Gastrocnemius medialis (tissue), 4 donors: ENCODE measurements around the gene LCN2. TPM values are rescaled to one million over a fixed set of nuclear protein-coding genes. Genes with fewer than 3 reads are reported as not detected.

Source experiments
- ATAC-seq, 2 donors: fragments of 150-250 bp; one replicate each; pipeline ENCODE4 v1.9.1; 2016
- DNase-seq, 2 donors: peaks; one replicate each; pipeline ENCODE4 v3.0.0-alpha.2; 2019
- H3K27ac ChIP-seq, 4 donors: fragments of 200-600 bp; sonication (generic); 1 replicate in 1 of 4; 2 replicates in 3 of 4; pipeline ENCODE4 v1.5.1; 2016 to 2018; ENCODE audit warnings: mild to moderate bottlenecking in 2 of 4, moderate library complexity in 1 of 4
- H3K27me3 ChIP-seq, 3 donors: fragments of 200-600 bp; sonication (generic) in 2 of 3; 1 replicate in 1 of 3; 2 replicates in 2 of 3; pipeline versions ENCODE4 v1.5.1 to v1.6.0; 2016 to 2019; ENCODE audit warnings: mild to moderate bottlenecking in 1 of 3, moderate library complexity in 1 of 3
- H3K36me3 ChIP-seq, 2 donors: fragments of 200-600 bp; sonication (generic) in 1 of 2; one replicate each; pipeline ENCODE4 v1.5.1; 2017 to 2018
- H3K4me1 ChIP-seq, 2 donors: fragments of 200-600 bp; sonication (generic) in 1 of 2; one replicate each; pipeline ENCODE4 v1.5.1; 2016 to 2017; ENCODE audit warnings: mild to moderate bottlenecking in 2 of 2
- H3K4me3 ChIP-seq, 4 donors: fragments of 200-600 bp; sonication (generic) in 3 of 4; 1 replicate in 1 of 4; 2 replicates in 3 of 4; pipeline ENCODE4 v1.5.1; 2016 to 2019; ENCODE audit warnings: mild to moderate bottlenecking in 2 of 4
- H3K9me3 ChIP-seq, 3 donors: fragments of 200-600 bp; sonication (generic) in 2 of 3; 1 replicate in 1 of 3; 2 replicates in 2 of 3; pipeline ENCODE4 v1.5.1; 2016 to 2019
- POLR2A ChIP-seq, 2 donors: fragments of 450-650 bp; IDR thresholded peaks; one replicate each; pipeline ENCODE4 v1.6.1; 2017; ENCODE audit warnings: antibody characterized with exemption in 2 of 2, mild to moderate bottlenecking in 2 of 2, moderate library complexity in 2 of 2
- in situ Hi-C, 4 donors: fragments of 200-750 bp; cut with MboI; loops; one replicate each; pipeline versions ENCODE4 v1.15.0 to v1.8.0; 2017; ENCODE audit warnings: low sequenced_read_pairs in 4 of 4
- intact Hi-C: fragments of 100-400 bp; cut with DNase I; formaldehyde crosslinking; loops from one replicate; pipeline ENCODE4 v1.15.1; 2023; ENCODE audit warnings: low total_unique reads
- total RNA-seq, 4 donors: library from RNA; depleted of rRNA; stranded (reverse); fragments of >200 nt; gene quantifications; one replicate each; pipeline versions ENCODE4 v1.1.0 to v1.2.3, GENCODE V29; 2016
- TF ChIP-seq, protein P1 (sequence below), 5 experiments: fragments of 450-650 bp in 3 of 5; fragments of 200-600 bp in 2 of 5; sonication (generic) in 2 of 5; IDR thresholded peaks in 4 of 5; conservative IDR thresholded peaks in 1 of 5; 1 replicate in 4 of 5; 2 replicates in 1 of 5; pipeline ENCODE4 v1.5.1; 2016 to 2019; ENCODE audit warnings: antibody characterized with exemption in 5 of 5, mild to moderate bottlenecking in 3 of 5, moderate library complexity in 3 of 5

Gene LCN2
- total RNA-seq, 4 donors from 2014 or later = 1.00 TPM; not detected in 3

DNA sequence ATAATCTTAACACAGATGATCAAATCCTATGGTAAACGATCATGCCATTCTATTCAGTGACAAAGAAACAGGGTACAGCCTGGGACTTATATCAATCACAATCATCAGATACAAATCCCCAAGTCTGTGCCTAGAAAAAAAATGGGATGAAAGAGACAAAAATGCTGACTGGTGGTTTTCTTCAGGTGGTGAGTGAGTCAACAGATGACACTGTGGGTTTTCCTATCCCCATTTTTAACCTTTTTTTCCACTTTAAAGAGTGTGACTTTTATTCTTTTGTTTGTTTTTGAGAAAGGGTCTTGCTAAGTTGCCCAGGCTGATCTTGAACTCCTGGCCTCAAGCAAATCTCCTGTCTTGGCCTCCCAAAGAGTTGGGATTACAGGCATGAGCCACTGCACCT, 39.0 kb downstream of the LCN2 start:
- Histone ChIP-seq H3K27ac (no peak overlapping the region), H3K4me1 (peaks cover 10 to 11% of the 10 kb centered on the region in 2 donors), H3K36me3 (peaks cover 0 to 62% of the 10 kb centered on the region in 2 donors), H3K9me3 (no peaks in the 10 kb centered on the region), H3K27me3 (no peaks in the 10 kb centered on the region), H3K4me3 (no peak overlapping the region)
- in situ Hi-C loops (loop anchor here in 1 of 4 donors (25.0 kb wide), 1 partner anchor 149 kb away; the partner anchor contains the start of gene SLC27A4), intact Hi-C loops (no loop called here)
- ATAC-seq (no peak), DNase-seq (no peak)
- TF ChIP-seq, protein P1, sequence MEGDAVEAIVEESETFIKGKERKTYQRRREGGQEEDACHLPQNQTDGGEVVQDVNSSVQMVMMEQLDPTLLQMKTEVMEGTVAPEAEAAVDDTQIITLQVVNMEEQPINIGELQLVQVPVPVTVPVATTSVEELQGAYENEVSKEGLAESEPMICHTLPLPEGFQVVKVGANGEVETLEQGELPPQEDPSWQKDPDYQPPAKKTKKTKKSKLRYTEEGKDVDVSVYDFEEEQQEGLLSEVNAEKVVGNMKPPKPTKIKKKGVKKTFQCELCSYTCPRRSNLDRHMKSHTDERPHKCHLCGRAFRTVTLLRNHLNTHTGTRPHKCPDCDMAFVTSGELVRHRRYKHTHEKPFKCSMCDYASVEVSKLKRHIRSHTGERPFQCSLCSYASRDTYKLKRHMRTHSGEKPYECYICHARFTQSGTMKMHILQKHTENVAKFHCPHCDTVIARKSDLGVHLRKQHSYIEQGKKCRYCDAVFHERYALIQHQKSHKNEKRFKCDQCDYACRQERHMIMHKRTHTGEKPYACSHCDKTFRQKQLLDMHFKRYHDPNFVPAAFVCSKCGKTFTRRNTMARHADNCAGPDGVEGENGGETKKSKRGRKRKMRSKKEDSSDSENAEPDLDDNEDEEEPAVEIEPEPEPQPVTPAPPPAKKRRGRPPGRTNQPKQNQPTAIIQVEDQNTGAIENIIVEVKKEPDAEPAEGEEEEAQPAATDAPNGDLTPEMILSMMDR (IDR thresholded peaks at IDR 0.05 in 4 of 5, conservative IDR thresholded peaks at IDR 0.05 in 1 of 5) = no peak
- TF ChIP-seq POLR2A (IDR thresholded peaks at IDR 0.05) = no peak

- no peak for DNase-seq
- ATAC-seq = no peak
- H3K4me3 ChIP-seq = no peak overlapping the region
These were observed 40.8 kb downstream of the LCN2 start for GRCh38 chr9:128190013-128190412.

DNA sequence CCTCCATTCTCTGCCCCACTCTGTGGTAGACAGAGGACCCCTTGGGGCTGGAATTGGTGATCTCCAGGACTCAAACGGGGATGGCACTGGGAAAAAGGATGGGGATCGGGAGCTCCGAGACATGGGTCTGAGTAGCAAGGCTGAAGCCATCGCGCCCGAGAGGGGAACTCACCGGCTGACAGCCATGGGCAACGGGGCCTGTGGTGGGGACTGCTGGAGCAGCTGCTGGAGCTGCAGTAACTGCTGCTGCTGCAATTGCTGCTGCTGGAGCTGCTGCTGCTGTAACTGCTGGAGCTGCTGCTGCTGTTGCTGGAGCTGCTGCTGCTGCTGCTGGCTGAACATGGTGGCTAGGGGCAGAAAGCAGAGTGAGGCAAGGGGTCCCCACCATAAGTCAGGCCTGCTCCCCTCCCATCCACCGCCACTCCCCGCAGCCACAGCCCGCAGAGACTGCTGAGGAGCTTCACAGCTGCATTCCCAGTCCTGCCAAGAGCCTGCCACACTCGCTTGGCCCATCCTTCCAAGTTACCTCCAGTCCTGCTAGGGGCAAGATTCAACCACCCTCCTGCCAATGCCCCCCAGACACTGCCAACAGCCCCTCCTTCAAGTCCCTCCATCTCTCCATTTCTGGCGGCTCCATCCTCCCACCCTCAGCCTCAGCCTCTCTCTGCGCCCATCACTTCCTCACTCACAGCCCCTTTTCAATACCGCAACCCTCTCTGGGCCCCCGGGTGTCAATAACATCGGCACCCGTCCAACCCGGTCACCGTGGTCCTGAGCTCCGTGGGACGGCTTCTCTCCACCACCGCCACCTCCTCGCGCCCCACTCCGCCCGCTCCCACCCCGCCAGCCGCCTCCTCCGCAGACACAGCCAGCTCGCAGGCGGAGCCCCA, 41.5 kb downstream of the LCN2 start:
- in situ Hi-C loops (loop anchor here in 1 of 4 donors (25.0 kb wide), 1 partner anchor 147 kb away; the partner anchor contains the start of gene SLC27A4), intact Hi-C loops (no loop called here)
- H3K4me1 ChIP-seq = peaks cover 10 to 15% of the 10 kb centered on the region in 2 donors
- no peak for DNase-seq
- TF ChIP-seq, protein P1 (IDR thresholded peaks at IDR 0.05 in 4 of 5, conservative IDR thresholded peaks at IDR 0.05 in 1 of 5) = no peak
- no peak for TF ChIP-seq POLR2A (IDR thresholded peaks at IDR 0.05)
- no peaks in the 10 kb centered on the region for H3K27me3 ChIP-seq
- peak; percentile 16 for ATAC-seq
- H3K9me3 ChIP-seq = no peaks in the 10 kb centered on the region
- H3K4me3 ChIP-seq = peak overlapping the region; percentile 72 to 92 (median 80)
- peak overlapping the region; percentile 73 to 93 (median 90) for H3K27ac ChIP-seq
- H3K36me3 ChIP-seq = peaks cover 0 to 41% of the 10 kb centered on the region in 2 donors

More at GRCh38 chr9:128190013-128190412, 40.8 kb downstream of the LCN2 start:
- peaks cover 10 to 15% of the 10 kb centered on the region in 2 donors for H3K4me1 ChIP-seq
- H3K27ac ChIP-seq = no peak overlapping the region
- no peak for TF ChIP-seq POLR2A (IDR thresholded peaks at IDR 0.05)
- TF ChIP-seq, protein P1 (IDR thresholded peaks at IDR 0.05 in 4 of 5, conservative IDR thresholded peaks at IDR 0.05 in 1 of 5) = no peak
- H3K27me3 ChIP-seq = no peaks in the 10 kb centered on the region
- H3K9me3 ChIP-seq = no peaks in the 10 kb centered on the region
- in situ Hi-C loops = loop anchor here in 1 of 4 donors (25.0 kb wide), 1 partner anchor 147 kb away; the partner anchor contains the start of gene SLC27A4
- H3K36me3 ChIP-seq = peaks cover 0 to 49% of the 10 kb centered on the region in 2 donors
- intact Hi-C loops = no loop called here

DNA sequence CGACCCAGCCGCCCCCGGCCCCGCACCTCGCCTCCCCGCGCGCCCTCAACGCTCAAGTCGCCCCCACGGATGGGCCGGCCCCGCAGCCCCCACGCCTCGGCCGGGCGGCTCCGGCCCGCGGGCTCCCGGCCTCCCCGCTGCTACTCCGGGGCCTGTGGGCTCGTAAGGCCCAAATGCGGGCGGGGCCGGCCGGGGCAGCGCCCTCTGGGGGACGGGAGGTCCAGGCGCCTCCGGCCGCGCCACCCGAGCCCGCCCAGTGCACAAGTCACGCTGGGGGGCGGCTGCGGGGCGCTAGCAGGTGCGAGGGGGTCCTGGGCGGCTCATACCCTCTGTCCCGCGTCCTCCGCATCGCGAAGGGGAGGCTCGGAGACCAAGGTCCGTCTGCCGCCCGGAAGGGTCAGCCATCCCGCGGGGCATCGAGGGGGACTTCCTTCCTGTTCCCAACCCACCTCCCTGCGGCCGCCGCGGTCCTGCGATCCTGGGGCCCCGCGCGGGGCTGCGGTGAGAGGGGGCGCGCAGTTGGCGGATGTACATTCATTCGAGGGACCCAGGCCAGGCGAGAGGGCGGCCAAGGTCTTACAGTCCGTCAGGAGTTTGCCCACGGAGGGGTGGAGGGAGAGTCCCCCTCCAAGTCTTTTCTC, 42.3 kb downstream of the LCN2 start, which contains the start of gene CIZ1:
Gene CIZ1, minus strand, starts transcription at position 167 of the 641 bp plus-strand sequence. CDS start 715 bp downstream, outside the sequence.
- Histone ChIP-seq H3K27me3 (no peaks in the 10 kb centered on the region), H3K36me3 (peaks cover 0 to 34% of the 10 kb centered on the region in 2 donors), H3K4me1 (peaks cover 10 to 15% of the 10 kb centered on the region in 2 donors), H3K4me3 (peak within 1 kb of the TSS; percentile 72 to 92 (median 80)), H3K9me3 (no peaks in the 10 kb centered on the region), H3K27ac (peak within 1 kb of the TSS; percentile 73 to 93 (median 90))
- intact Hi-C loops = no loop called here
- peak in 1 of 2 donors; percentile 47 for TF ChIP-seq POLR2A (IDR thresholded peaks at IDR 0.05)
- TF ChIP-seq, protein P1 (IDR thresholded peaks at IDR 0.05 in 4 of 5, conservative IDR thresholded peaks at IDR 0.05 in 1 of 5) = peak; percentile 65 to 96 (median 76)
- DNase-seq (peak; percentile 52 to 74), ATAC-seq (peak; percentile 79 to 83)
- in situ Hi-C loops = loop anchor here in 1 of 4 donors (25.0 kb wide), 1 partner anchor 146 kb away; the partner anchor contains the start of gene SLC27A4
